ENCODE results near the gene ADAMTS8. TPM values are rescaled to one million over a fixed set of nuclear protein-coding genes. Genes with fewer than 3 reads are reported as not detected.

Gene ADAMTS8
- polyA plus RNA-seq, 1 of the 3 experiments (the other 2 are of a cell fraction) = not detected

DNA sequence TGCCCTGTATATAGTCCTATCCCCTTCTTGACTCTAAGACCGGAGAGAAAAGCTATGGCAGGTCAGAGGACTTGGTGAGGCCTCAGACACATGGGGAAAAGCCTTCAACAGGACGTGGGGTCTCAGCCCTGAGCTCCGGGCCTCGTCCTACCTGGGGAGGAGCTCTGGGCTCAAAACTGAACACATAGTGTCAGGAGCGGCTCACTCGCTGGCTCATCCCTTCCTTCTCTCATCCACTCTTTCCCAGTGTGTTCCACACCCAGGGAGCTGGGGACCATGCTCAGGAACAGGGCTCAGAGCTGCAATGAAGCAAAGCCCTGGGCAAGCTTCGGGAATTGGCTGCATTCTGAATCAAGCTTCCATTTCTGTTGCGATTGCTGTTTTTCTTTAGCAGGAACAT, 34.5 kb upstream of the ADAMTS8 start:
- 78% methylated on average over 8 of the region's 8 CpGs for WGBS (ENCODE audit: low lambda C conversion rate)
- CTCF ChIA-PET = interaction anchor here (0.8 to 1.4 kb wide), 3 partner anchors 15 to 399 kb away, joined by 3 to 4 read pairs (median 3); partner anchors contain the start of gene ADAMTS15
- TF ChIP-seq GABPA (IDR thresholded peaks at IDR 0.05; ENCODE audit: low read depth) (no peak), RAD21 (IDR thresholded peaks at IDR 0.05; ENCODE audit: low read length) (no peak), YY1 (IDR thresholded peaks at IDR 0.05; ENCODE audit: low read depth) (no peak), TCF12 (IDR thresholded peaks at IDR 0.05) (no peak), GATA2 (CRISPR knock-in tag; IDR thresholded peaks at IDR 0.05) (no peak), TAF1 (IDR thresholded peaks at IDR 0.05; ENCODE audit: borderline replicate concordance, low read depth, low read length) (no peak), NFIC (IDR thresholded peaks at IDR 0.05; ENCODE audit: borderline replicate concordance) (no peak)
- TF ChIP-seq, protein P1, sequence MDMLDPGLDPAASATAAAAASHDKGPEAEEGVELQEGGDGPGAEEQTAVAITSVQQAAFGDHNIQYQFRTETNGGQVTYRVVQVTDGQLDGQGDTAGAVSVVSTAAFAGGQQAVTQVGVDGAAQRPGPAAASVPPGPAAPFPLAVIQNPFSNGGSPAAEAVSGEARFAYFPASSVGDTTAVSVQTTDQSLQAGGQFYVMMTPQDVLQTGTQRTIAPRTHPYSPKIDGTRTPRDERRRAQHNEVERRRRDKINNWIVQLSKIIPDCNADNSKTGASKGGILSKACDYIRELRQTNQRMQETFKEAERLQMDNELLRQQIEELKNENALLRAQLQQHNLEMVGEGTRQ (IDR thresholded peaks at IDR 0.05; ENCODE audit: borderline replicate concordance, low read depth, low read length) = no peak
- TF ChIP-seq, protein P2, sequence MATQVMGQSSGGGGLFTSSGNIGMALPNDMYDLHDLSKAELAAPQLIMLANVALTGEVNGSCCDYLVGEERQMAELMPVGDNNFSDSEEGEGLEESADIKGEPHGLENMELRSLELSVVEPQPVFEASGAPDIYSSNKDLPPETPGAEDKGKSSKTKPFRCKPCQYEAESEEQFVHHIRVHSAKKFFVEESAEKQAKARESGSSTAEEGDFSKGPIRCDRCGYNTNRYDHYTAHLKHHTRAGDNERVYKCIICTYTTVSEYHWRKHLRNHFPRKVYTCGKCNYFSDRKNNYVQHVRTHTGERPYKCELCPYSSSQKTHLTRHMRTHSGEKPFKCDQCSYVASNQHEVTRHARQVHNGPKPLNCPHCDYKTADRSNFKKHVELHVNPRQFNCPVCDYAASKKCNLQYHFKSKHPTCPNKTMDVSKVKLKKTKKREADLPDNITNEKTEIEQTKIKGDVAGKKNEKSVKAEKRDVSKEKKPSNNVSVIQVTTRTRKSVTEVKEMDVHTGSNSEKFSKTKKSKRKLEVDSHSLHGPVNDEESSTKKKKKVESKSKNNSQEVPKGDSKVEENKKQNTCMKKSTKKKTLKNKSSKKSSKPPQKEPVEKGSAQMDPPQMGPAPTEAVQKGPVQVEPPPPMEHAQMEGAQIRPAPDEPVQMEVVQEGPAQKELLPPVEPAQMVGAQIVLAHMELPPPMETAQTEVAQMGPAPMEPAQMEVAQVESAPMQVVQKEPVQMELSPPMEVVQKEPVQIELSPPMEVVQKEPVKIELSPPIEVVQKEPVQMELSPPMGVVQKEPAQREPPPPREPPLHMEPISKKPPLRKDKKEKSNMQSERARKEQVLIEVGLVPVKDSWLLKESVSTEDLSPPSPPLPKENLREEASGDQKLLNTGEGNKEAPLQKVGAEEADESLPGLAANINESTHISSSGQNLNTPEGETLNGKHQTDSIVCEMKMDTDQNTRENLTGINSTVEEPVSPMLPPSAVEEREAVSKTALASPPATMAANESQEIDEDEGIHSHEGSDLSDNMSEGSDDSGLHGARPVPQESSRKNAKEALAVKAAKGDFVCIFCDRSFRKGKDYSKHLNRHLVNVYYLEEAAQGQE (IDR thresholded peaks at IDR 0.05; ENCODE audit: low read depth, low read length) = no peak
- TF ChIP-seq, protein P3, sequence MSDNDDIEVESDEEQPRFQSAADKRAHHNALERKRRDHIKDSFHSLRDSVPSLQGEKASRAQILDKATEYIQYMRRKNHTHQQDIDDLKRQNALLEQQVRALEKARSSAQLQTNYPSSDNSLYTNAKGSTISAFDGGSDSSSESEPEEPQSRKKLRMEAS (IDR thresholded peaks at IDR 0.05; ENCODE audit: low read depth) = no peak
- Histone ChIP-seq H3K4me2 (no peak overlapping the region), H3K79me2 (ENCODE audit: insufficient read depth) (no peaks in the 10 kb centered on the region), H3K9ac (no peak overlapping the region), H3F3A (replicated peaks; ENCODE audit: insufficient read depth) (no peaks in the 10 kb centered on the region), H3K36me3 (replicated peaks in 1 of 2; ENCODE audit: control insufficient read depth in 1 of 2, insufficient read depth in 2 of 2, low read length in 1 of 2) (no peaks in the 10 kb centered on the region), H3K4me3 (ENCODE audit: low read depth in 2 of 2, low read length in 1 of 2) (no peak overlapping the region), H3K27ac (ENCODE audit: low read depth in 2 of 2, low read length in 1 of 2) (no peak overlapping the region), H2AFZ (ENCODE audit: low read depth) (no peak overlapping the region), H4K20me1 (ENCODE audit: insufficient read depth) (no peaks in the 10 kb centered on the region), H3K9me3 (no peaks in the 10 kb centered on the region), H3K9me2 (no peaks in the 10 kb centered on the region), H3K27me3 (ENCODE audit: insufficient read depth) (no peaks in the 10 kb centered on the region), H3K4me1 (ENCODE audit: control insufficient read depth in 1 of 2, insufficient read depth in 2 of 2, low read depth in 1 of 2, low read length in 1 of 2) (no peaks in the 10 kb centered on the region)
- no peak for DNase-seq
- POLR2A ChIA-PET = no interaction called here

DNA sequence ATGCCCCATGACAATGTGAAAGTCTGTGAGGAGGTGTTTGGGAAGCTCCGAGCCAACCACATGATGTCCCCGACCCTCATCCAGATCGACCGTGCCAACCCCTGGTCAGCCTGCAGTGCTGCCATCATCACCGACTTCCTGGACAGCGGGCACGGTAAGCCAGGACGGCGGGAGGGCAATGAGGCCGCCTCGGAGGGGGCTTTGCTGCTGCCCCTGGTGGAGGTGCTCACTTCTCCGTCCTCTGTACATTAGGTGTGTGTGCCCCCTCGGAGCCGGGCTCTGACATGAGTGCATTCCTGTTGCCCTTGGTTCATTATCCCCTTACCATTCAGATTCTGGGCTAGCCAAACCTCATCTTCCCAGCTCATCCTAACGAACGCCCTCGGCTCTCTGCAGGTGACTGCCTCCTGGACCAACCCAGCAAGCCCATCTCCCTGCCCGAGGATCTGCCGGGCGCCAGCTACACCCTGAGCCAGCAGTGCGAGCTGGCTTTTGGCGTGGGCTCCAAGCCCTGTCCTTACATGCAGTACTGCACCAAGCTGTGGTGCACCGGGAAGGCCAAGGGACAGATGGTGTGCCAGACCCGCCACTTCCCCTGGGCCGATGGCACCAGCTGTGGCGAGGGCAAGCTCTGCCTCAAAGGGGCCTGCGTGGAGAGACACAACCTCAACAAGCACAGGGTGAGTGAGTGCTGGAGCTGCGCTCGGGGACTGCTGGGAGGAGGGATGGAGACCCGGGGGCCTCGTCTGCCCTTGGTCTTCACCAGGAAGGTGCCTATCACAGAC, 33.9 kb upstream of the ADAMTS8 start:
- Histone ChIP-seq H3K79me2 (ENCODE audit: insufficient read depth) (no peaks in the 10 kb centered on the region), H4K20me1 (ENCODE audit: insufficient read depth) (no peaks in the 10 kb centered on the region), H2AFZ (ENCODE audit: low read depth) (no peak overlapping the region), H3K9ac (no peak overlapping the region), H3K27me3 (ENCODE audit: insufficient read depth) (no peaks in the 10 kb centered on the region), H3K27ac (ENCODE audit: low read depth in 2 of 2, low read length in 1 of 2) (no peak overlapping the region), H3K9me2 (no peaks in the 10 kb centered on the region), H3K4me3 (ENCODE audit: low read depth in 2 of 2, low read length in 1 of 2) (no peak overlapping the region), H3K9me3 (no peaks in the 10 kb centered on the region), H3K4me1 (ENCODE audit: control insufficient read depth in 1 of 2, insufficient read depth in 2 of 2, low read depth in 1 of 2, low read length in 1 of 2) (no peaks in the 10 kb centered on the region), H3K4me2 (no peak overlapping the region), H3K36me3 (replicated peaks in 1 of 2; ENCODE audit: control insufficient read depth in 1 of 2, insufficient read depth in 2 of 2, low read length in 1 of 2) (no peaks in the 10 kb centered on the region), H3F3A (replicated peaks; ENCODE audit: insufficient read depth) (no peaks in the 10 kb centered on the region)
- WGBS (ENCODE audit: low lambda C conversion rate) = 75% methylated on average over 15 of the region's 31 CpGs
- ChIA-PET POLR2A (no interaction called here), CTCF (interaction anchor here (0.8 to 1.9 kb wide), 2 partner anchors 400 kb away, joined by 3 to 4 read pairs; no protein-coding TSS in a partner anchor)
- TF ChIP-seq EZH2phosphoT487 (IDR thresholded peaks at IDR 0.05; ENCODE audit: borderline replicate concordance, low read depth) = no peak
- TF ChIP-seq EP300 (IDR thresholded peaks at IDR 0.05; ENCODE audit: borderline replicate concordance in 1 of 2, low read depth in 1 of 2, low read length in 1 of 2) = no peak
- no peak for TF ChIP-seq JUND (IDR thresholded peaks at IDR 0.05)
- TF ChIP-seq GABPA (IDR thresholded peaks at IDR 0.05; ENCODE audit: low read depth) = no peak
- TF ChIP-seq YY1 (IDR thresholded peaks at IDR 0.05; ENCODE audit: low read depth) = no peak
- TF ChIP-seq TAF1 (IDR thresholded peaks at IDR 0.05; ENCODE audit: borderline replicate concordance, low read depth, low read length) = no peak
- TF ChIP-seq, protein P4, sequence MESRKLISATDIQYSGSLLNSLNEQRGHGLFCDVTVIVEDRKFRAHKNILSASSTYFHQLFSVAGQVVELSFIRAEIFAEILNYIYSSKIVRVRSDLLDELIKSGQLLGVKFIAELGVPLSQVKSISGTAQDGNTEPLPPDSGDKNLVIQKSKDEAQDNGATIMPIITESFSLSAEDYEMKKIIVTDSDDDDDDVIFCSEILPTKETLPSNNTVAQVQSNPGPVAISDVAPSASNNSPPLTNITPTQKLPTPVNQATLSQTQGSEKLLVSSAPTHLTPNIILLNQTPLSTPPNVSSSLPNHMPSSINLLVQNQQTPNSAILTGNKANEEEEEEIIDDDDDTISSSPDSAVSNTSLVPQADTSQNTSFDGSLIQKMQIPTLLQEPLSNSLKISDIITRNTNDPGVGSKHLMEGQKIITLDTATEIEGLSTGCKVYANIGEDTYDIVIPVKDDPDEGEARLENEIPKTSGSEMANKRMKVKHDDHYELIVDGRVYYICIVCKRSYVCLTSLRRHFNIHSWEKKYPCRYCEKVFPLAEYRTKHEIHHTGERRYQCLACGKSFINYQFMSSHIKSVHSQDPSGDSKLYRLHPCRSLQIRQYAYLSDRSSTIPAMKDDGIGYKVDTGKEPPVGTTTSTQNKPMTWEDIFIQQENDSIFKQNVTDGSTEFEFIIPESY (IDR thresholded peaks at IDR 0.05; ENCODE audit: borderline replicate concordance, low read depth) = no peak
- no peak for TF ChIP-seq FOXJ3 (CRISPR knock-in tag; IDR thresholded peaks at IDR 0.05)
- TF ChIP-seq, protein P3 (IDR thresholded peaks at IDR 0.05; ENCODE audit: low read depth) = no peak
- no peak for TF ChIP-seq RCOR1 (IDR thresholded peaks at IDR 0.05; ENCODE audit: low read length)
- TF ChIP-seq, protein P5, sequence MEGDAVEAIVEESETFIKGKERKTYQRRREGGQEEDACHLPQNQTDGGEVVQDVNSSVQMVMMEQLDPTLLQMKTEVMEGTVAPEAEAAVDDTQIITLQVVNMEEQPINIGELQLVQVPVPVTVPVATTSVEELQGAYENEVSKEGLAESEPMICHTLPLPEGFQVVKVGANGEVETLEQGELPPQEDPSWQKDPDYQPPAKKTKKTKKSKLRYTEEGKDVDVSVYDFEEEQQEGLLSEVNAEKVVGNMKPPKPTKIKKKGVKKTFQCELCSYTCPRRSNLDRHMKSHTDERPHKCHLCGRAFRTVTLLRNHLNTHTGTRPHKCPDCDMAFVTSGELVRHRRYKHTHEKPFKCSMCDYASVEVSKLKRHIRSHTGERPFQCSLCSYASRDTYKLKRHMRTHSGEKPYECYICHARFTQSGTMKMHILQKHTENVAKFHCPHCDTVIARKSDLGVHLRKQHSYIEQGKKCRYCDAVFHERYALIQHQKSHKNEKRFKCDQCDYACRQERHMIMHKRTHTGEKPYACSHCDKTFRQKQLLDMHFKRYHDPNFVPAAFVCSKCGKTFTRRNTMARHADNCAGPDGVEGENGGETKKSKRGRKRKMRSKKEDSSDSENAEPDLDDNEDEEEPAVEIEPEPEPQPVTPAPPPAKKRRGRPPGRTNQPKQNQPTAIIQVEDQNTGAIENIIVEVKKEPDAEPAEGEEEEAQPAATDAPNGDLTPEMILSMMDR (IDR thresholded peaks at IDR 0.05) = no peak
- no peak for DNase-seq
